HepG2 (cell line): ENCODE measurements around the gene LCAT. TPM values are rescaled to one million over a fixed set of nuclear protein-coding genes. Genes with fewer than 3 reads are reported as not detected.

Source experiments
- CHD4 ChIP-seq: fragments of 200-600 bp; sonication (generic); IDR thresholded peaks from 2 replicates; pipeline ENCODE4 v1.7.0; 2017; ENCODE audit warnings: mild to moderate bottlenecking, low read length, borderline replicate concordance
- KDM6A ChIP-seq: IDR thresholded peaks from 2 replicates; pipeline ENCODE4 v1.6.1; 2016; ENCODE audit warnings: low read depth
- NRL ChIP-seq: sonication (generic); formaldehyde crosslinking; IDR thresholded peaks from 2 replicates; pipeline ENCODE4 v1.5.0; 2020; ENCODE audit warnings: missing genetic modification reagents, mild to moderate bottlenecking, moderate library complexity, borderline replicate concordance
- RBM39 ChIP-seq: fragments of 200-400 bp; formaldehyde crosslinking; IDR thresholded peaks from one replicate; pipeline ENCODE4 v1.6.1; 2018; ENCODE audit warnings: antibody characterized with exemption, mild to moderate bottlenecking, low read depth, low read length; ENCODE audit not compliant: poor library complexity, severe bottlenecking
- ZMYM3 ChIP-seq: sonication (generic); formaldehyde crosslinking; IDR thresholded peaks from 2 replicates; pipeline ENCODE4 v1.5.1; 2020; ENCODE audit warnings: mild to moderate bottlenecking, missing genetic modification reagents
- ZNF839 ChIP-seq: sonication (generic); formaldehyde crosslinking; IDR thresholded peaks from 2 replicates; pipeline ENCODE4 v1.4.0; 2020; ENCODE audit warnings: missing genetic modification reagents, mild to moderate bottlenecking, borderline replicate concordance
- ZSCAN12 ChIP-seq: sonication (generic); formaldehyde crosslinking; IDR thresholded peaks from 2 replicates; pipeline ENCODE4 v1.9.0; 2021; ENCODE audit warnings: mild to moderate bottlenecking, missing genetic modification reagents
- polyA plus RNA-seq, 8 experiments: library from polyadenylated mRNA; depleted of rRNA in 3 of 8; stranded (reverse) in 7 of 8; unstranded in 1 of 8; fragments of >200 nt; fragmentation: Illumina TruSeq in 4 of 8; extraction: Trizol in 4 of 8; gene quantifications; 2 replicates each; pipeline versions ENCODE4 v1.2.1 to v1.2.3, GENCODE V29; 2011 to 2016; ENCODE audit warnings: low read depth in 4 of 8, missing spikeins in 1 of 8, mixed read lengths in 1 of 8; ENCODE audit not compliant: insufficient read depth in 1 of 8
- total RNA-seq, 5 experiments: library from RNA; depleted of rRNA; stranded (reverse); fragments of >200 nt; fragmentation: Illumina TruSeq; extraction: Trizol; gene quantifications; 2 replicates each; pipeline ENCODE4 v1.2.3, GENCODE V29; 2016; ENCODE audit warnings: low read depth in 1 of 5
- TF ChIP-seq, protein P1 (sequence below): sonication (generic); formaldehyde crosslinking; IDR thresholded peaks from 2 replicates; pipeline ENCODE4 v1.4.0; 2020; ENCODE audit warnings: missing genetic modification reagents
- TF ChIP-seq, protein P2 (sequence below), 2 experiments: sonication (generic) in 1 of 2; formaldehyde crosslinking in 1 of 2; IDR thresholded peaks; 2 replicates each; pipeline versions ENCODE4 v1.4.0 to v1.6.1; 2016 to 2020; ENCODE audit warnings: borderline replicate concordance in 1 of 2, low read depth in 1 of 2, mild to moderate bottlenecking in 1 of 2, missing genetic modification reagents in 1 of 2
- TF ChIP-seq, protein P3 (sequence below): sonication (generic); formaldehyde crosslinking; IDR thresholded peaks from 2 replicates; pipeline ENCODE4 v1.4.0; 2020; ENCODE audit warnings: missing genetic modification reagents
- TF ChIP-seq, protein P4 (sequence below): sonication (generic); formaldehyde crosslinking; IDR thresholded peaks from 2 replicates; pipeline ENCODE4 v1.5.0; 2020; ENCODE audit warnings: mild to moderate bottlenecking, missing genetic modification reagents, borderline replicate concordance

LCAT gene
- total and polyA plus RNA-seq, 2 of the 13 experiments (the other 11 are each of a cell fraction or from before 2014, with no cell fraction given): 36.1 to 38.9 TPM

DNA sequence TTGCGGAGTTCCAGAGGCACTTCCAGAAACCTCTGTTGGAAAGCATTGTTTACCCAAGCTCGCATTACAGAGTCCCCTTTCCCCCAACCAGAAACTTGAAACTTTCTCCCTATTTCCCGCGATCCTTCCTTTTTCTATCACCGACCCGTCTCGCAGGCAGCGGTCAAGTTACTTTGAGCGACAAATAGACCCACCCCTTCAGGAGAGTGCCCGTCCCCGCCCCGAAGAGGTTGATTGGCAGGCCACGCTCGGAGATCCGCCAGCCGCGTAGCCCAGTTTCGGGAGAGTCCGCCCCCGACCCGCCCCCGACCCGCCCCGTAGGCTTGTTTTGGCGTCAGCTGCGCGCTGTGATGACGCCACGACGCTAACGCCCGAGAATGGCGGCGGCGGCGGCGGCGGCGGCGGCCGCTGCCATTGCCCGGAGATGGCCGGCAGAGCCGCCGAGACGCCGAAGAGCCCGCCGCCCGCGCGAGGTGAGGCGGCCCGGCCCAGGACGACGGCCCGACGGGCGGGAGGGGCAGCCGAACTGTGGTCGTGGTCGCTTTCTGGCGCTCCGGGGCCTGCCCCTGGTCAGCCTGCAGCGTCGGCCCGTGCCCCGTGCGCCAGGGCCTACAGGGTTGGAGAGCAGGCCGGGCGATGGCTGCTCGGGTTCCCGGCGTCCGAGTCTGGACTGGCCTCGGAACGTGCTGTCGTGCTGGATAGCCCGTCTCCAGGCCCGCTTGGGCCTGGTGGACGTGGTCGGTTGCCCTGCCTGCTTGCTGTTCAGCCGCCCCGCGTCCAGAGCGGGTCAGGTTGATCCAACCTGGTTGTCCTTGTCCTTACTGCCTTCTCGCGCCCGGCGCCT is 50.8 kb downstream of the LCAT start, which contains the start of gene PSKH1 (continued):
- TF ChIP-seq, protein P1, sequence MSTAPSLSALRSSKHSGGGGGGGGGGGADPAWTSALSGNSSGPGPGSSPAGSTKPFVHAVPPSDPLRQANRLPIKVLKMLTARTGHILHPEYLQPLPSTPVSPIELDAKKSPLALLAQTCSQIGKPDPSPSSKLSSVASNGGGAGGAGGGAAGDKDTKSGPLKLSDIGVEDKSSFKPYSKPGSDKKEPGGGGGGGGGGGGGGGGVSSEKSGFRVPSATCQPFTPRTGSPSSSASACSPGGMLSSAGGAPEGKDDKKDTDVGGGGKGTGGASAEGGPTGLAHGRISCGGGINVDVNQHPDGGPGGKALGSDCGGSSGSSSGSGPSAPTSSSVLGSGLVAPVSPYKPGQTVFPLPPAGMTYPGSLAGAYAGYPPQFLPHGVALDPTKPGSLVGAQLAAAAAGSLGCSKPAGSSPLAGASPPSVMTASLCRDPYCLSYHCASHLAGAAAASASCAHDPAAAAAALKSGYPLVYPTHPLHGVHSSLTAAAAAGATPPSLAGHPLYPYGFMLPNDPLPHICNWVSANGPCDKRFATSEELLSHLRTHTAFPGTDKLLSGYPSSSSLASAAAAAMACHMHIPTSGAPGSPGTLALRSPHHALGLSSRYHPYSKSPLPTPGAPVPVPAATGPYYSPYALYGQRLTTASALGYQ (CRISPR knock-in tag): no peak; the same call in 1 of the 2 replicates
- TF ChIP-seq ZNF839 (CRISPR knock-in tag) (no peak), NRL (CRISPR knock-in tag) (peak; percentile 89), ZSCAN12 (0 out of 2 replicates have a peak, but pooled peaks have one; percentile 10), ZMYM3 (CRISPR knock-in tag) (no peak), RBM39 (peak; percentile 77), KDM6A (CRISPR knock-in tag) (no peak), CHD4 (no peak)
- TF ChIP-seq, protein P2, sequence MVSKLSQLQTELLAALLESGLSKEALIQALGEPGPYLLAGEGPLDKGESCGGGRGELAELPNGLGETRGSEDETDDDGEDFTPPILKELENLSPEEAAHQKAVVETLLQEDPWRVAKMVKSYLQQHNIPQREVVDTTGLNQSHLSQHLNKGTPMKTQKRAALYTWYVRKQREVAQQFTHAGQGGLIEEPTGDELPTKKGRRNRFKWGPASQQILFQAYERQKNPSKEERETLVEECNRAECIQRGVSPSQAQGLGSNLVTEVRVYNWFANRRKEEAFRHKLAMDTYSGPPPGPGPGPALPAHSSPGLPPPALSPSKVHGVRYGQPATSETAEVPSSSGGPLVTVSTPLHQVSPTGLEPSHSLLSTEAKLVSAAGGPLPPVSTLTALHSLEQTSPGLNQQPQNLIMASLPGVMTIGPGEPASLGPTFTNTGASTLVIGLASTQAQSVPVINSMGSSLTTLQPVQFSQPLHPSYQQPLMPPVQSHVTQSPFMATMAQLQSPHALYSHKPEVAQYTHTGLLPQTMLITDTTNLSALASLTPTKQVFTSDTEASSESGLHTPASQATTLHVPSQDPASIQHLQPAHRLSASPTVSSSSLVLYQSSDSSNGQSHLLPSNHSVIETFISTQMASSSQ (IDR thresholded peaks at IDR 0.05; ENCODE audit: low read depth): no peak
- TF ChIP-seq, protein P2 (CRISPR knock-in tag; IDR thresholded peaks at IDR 0.05; ENCODE audit: borderline replicate concordance): peak; percentile 48
- TF ChIP-seq, protein P3, sequence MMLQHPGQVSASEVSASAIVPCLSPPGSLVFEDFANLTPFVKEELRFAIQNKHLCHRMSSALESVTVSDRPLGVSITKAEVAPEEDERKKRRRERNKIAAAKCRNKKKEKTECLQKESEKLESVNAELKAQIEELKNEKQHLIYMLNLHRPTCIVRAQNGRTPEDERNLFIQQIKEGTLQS (CRISPR knock-in tag): 0 out of 2 replicates have a peak, but pooled peaks have one; percentile 54
- TF ChIP-seq, protein P4, sequence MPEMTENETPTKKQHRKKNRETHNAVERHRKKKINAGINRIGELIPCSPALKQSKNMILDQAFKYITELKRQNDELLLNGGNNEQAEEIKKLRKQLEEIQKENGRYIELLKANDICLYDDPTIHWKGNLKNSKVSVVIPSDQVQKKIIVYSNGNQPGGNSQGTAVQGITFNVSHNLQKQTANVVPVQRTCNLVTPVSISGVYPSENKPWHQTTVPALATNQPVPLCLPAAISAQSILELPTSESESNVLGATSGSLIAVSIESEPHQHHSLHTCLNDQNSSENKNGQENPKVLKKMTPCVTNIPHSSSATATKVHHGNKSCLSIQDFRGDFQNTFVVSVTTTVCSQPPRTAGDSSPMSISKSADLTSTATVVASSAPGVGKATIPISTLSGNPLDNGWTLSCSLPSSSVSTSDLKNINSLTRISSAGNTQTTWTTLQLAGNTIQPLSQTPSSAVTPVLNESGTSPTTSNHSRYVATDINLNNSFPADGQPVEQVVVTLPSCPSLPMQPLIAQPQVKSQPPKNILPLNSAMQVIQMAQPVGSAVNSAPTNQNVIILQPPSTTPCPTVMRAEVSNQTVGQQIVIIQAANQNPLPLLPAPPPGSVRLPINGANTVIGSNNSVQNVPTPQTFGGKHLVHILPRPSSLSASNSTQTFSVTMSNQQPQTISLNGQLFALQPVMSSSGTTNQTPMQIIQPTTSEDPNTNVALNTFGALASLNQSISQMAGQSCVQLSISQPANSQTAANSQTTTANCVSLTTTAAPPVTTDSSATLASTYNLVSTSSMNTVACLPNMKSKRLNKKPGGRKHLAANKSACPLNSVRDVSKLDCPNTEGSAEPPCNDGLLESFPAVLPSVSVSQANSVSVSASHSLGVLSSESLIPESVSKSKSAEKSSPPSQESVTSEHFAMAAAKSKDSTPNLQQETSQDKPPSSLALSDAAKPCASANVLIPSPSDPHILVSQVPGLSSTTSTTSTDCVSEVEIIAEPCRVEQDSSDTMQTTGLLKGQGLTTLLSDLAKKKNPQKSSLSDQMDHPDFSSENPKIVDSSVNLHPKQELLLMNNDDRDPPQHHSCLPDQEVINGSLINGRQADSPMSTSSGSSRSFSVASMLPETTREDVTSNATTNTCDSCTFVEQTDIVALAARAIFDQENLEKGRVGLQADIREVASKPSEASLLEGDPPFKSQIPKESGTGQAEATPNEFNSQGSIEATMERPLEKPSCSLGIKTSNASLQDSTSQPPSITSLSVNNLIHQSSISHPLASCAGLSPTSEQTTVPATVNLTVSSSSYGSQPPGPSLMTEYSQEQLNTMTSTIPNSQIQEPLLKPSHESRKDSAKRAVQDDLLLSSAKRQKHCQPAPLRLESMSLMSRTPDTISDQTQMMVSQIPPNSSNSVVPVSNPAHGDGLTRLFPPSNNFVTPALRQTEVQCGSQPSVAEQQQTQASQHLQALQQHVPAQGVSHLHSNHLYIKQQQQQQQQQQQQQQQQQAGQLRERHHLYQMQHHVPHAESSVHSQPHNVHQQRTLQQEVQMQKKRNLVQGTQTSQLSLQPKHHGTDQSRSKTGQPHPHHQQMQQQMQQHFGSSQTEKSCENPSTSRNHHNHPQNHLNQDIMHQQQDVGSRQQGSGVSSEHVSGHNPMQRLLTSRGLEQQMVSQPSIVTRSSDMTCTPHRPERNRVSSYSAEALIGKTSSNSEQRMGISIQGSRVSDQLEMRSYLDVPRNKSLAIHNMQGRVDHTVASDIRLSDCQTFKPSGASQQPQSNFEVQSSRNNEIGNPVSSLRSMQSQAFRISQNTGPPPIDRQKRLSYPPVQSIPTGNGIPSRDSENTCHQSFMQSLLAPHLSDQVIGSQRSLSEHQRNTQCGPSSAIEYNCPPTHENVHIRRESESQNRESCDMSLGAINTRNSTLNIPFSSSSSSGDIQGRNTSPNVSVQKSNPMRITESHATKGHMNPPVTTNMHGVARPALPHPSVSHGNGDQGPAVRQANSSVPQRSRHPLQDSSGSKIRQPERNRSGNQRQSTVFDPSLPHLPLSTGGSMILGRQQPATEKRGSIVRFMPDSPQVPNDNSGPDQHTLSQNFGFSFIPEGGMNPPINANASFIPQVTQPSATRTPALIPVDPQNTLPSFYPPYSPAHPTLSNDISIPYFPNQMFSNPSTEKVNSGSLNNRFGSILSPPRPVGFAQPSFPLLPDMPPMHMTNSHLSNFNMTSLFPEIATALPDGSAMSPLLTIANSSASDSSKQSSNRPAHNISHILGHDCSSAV (CRISPR knock-in tag): no peak
